Myocyte (in vitro differentiated cells): ENCODE results near the gene MYG1. TPM values are rescaled to one million over a fixed set of nuclear protein-coding genes. Genes with fewer than 3 reads are reported as not detected.
"Not testable (repeated sequence)": the region's sequence is repeated elsewhere in the genome, so short reads cannot be mapped to it uniquely, and the experiment has no call there.

Experiments used
- DNase-seq: peaks from one replicate; pipeline ENCODE4 v3.0.0-alpha.2; 2012; ENCODE audit warnings: low read depth
- total RNA-seq: library from RNA; depleted of rRNA; stranded (reverse); fragments of >200 nt; gene quantifications from 2 replicates; pipeline ENCODE4 v1.2.3, GENCODE V29; 2014

MYG1 gene
- total RNA-seq, 1 donor from 2014 or later, result 40.9 TPM

- no peak for DNase-seq
These were observed 19.5 kb upstream of the MYG1 start for GRCh38 chr12:53279888-53280498.

DNA sequence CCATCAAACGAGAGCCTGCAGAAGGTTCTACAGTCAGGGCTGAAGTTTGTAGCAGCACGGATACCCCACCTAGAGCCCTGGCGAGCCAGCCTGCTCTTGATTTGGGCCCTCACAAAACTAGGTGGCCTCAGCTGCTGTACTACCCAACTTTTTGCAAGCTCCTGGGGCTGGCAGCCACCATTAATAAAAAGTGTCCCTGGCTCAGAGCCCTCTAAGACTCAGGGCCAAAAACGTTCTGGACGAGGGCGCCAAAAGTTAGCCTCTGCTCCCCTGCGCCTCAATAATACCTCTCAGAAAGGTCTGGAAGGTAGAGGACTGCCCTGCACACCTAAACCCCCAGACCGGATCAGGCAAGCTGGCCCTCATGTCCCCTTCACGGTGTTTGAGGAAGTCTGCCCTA is 13.0 kb upstream of the MYG1 start:
- DNase-seq, result no peak

DNA sequence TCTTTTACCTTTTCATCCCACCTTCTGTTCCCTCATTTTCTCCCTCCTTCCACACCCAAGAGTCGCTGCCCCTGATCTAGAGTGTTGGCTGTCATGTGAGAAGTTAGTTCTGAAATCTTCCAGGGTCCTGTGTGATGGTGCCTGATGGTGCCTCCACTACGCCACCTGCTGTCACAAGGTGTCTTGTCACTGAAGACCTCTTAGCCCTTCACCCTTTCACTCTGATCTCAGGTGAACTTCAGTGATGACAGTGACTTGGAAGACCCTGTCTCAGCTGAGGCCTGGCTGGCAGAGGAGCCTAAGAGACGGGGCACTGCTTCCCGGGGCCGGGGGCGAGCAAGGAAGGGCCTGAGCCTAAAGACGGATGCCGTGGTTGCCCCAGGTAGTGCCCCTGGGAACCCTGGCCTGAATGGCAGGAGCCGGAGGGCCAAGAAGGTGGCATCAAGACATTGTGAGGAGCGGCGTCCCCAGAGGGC is 11.7 kb upstream of the MYG1 start:
- DNase-seq, result peak; percentile 71

DNA sequence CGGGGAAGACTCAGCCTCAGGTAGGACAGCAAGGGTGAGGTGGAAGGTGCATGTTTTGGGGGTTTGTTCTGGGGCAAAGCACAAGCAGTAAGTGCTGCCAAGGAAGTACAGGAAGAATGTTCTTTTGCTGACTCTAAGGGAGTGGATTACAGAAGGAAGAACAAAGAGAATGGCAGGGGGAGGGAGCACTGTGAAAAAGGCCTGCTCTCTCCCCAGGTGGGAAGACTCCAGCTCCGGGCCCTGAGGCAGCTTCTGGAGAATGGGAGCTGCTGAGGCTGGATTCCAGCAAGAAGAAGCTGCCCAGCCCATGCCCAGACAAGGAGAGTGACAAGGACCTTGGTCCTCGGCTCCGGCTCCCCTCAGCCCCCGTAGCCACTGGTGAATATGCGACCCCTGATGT is 11.2 kb upstream of the MYG1 start:
- no peak for DNase-seq

DNA sequence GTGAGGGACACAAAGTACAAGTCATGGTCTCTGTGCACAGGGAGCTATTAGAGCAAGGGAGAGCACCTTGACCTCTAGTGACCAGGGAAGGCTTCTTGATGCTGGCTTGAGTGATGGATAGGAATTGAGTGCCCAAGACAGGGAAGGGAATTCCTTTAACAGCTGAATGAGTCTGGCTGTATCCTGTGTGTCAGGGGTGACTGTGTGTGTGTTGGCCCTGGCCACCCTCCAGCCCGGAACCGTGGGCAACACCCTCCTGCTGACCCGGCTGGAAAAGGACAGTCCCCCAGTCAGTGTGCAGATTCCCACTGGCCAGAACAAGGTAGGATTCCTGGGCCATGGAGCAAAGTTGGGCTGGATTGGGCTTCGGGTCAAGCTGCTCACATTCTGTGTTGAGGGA is 9.6 kb upstream of the MYG1 start:
- peak; percentile 51 for DNase-seq

DNA sequence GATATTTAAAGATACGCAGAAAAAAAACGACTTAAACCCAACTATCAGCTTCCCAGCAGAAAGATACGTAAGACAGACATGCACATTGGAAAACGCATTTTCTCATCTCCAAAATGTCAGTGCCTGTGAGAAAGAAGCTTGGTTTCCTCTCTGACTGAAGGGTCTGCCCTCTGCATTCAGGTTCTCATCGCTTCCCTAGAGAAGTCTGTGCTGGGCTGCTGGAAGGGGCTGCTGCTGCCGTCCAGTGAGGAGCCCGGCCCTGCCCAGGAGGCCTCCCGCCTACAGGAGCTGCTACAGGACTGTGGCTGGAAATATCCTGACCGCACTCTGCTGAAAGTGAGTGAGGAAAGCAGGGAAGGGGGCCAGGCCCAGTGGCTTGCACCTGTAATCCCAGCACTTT is 8.8 kb upstream of the MYG1 start:
- peak; percentile 18 for DNase-seq

DNA sequence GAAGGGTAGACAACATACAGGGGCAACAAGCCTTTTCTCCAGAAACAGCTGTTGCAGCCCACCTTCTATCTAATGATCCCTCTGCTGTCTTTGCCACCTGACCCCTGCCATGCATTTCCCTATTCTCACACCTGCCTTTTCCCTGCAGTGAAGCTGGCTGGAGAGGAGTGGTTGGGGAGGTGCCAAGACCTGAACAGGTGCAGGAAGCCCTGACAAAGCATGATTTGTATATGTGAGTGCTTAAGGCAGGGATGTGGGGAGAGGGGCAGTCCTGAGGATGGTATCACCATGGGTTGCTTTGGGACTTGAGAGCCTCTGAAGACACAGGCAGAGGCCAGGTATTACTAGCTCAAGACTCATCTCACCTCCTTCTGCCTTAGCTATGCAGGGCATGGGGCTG is 7.1 kb upstream of the MYG1 start:
- peak; percentile 43 for DNase-seq

GRCh38 chr12:53295070-53295890 is 4.2 kb upstream of the MYG1 start, which contains the start of gene PFDN5:
PFDN5 (plus strand) TSS chr12:53295542; CDS start chr12:53295568, 26 bp downstream.
- DNase-seq, result peak; percentile 90

DNA sequence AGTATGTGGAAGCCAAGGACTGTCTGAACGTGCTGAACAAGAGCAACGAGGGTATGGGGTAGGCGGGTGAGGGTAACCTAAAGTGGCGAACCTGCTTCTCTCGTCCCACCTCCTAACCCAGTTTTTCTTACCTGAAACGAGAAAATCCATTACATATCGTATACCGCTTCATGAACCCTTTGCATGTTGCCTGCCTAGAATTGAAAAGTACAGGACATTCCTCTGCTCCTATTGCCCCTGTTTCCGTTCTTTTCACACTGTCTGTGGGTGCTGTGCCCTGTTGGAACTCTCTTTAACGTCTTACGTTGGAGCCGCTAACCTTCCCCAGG is 3.6 kb upstream of the MYG1 start:
- no peak for DNase-seq

DNA sequence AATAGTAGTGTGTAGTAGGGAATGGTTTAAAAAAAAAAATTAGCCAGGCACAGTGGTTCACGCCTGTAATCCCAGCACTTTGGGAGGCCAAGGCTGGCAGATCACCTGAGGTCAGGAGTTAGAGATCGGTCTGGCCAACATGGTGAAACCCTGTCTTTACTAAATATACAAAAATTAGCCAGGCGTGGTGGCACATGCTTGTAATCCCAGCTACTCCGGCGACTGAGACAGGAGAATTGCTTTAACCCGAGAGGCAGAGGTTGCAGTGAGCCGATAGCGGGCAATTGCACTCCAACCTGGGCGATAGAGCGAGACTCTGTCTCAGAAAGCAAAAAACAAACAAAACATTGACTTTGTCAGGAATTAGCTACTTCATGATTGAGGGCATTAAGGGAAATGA is 2.4 kb upstream of the MYG1 start:
- not testable (repeated sequence) for DNase-seq

GRCh38 chr12:53298164-53298563 is 1.3 kb upstream of the MYG1 start:
- DNase-seq, result no peak

DNA sequence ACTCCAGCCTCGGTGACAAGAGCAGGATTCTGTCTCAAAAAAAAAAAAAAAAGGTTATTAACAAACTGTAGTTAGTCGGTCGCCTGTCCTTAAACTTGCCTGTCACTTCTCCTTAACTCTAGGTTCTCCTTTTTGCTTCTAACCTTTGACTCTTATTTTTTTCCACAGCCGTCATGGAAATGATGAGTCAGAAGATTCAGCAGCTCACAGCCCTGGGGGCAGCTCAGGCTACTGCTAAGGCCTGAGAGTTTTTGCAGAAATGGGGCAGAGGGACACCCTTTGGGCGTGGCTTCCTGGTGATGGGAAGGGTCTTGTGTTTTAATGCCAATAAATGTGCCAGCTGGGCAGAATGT is 418 bp upstream of the MYG1 start:
- DNase-seq, result peak; percentile 59

- DNase-seq, result peak; percentile 22
These were observed 692 bp downstream of the MYG1 start for GRCh38 chr12:53300187-53300586.

DNA sequence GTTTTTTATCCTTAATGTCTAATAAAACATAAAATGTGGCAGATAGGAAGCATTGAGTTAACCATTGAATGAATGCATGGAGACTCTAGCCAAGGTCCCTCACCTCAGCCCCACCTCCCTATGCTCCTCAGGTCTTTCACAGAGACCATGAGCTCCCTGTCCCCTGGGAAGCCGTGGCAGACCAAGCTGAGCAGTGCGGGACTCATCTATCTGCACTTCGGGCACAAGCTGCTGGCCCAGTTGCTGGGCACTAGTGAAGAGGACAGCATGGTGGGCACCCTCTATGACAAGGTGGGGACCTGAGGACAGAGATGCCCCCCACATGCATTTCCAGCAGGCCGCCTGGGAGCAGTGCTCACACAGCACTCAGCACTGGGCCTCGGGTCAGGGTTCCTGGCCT is 3.4 kb downstream of the MYG1 start:
- DNase-seq, result no peak

DNA sequence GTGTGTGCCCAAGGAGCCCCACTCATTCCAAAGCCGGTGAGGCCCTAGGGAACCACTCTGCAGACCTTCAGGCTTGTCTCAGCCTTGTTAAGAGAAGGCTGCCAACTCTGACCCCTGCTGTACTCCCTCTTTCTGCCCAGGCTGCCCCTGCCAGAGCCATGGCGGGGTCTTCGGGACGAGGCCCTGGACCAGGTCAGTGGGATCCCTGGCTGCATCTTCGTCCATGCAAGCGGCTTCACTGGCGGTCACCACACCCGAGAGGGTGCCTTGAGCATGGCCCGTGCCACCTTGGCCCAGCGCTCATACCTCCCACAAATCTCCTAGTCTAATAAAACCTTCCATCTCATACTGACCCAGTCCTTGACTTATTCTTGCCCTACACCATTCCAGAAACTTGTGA is 7.3 kb downstream of the MYG1 start:
- no peak for DNase-seq

- DNase-seq, result no peak
These were observed 8.8 kb downstream of the MYG1 start for GRCh38 chr12:53308276-53308675.

DNA sequence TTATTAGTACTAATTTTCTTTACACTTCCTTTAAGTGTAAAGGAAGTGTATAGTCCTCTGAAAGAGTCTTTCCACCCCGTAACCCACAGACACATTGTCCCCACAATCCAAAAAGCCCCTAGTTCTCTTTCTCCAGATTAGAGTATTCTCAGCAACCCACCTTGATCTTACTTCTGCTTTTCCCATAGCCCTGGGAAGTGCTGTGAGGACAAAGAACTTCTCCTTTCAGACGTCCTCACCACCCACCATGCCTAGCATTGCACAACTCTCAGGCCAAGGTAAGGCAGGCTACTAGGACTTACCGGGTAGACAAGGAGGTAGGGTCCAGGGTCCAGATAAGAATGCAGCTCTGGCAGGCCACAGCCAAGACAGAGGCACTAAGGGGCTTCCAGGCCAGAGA is 14.5 kb downstream of the MYG1 start:
- DNase-seq, result no peak

DNA sequence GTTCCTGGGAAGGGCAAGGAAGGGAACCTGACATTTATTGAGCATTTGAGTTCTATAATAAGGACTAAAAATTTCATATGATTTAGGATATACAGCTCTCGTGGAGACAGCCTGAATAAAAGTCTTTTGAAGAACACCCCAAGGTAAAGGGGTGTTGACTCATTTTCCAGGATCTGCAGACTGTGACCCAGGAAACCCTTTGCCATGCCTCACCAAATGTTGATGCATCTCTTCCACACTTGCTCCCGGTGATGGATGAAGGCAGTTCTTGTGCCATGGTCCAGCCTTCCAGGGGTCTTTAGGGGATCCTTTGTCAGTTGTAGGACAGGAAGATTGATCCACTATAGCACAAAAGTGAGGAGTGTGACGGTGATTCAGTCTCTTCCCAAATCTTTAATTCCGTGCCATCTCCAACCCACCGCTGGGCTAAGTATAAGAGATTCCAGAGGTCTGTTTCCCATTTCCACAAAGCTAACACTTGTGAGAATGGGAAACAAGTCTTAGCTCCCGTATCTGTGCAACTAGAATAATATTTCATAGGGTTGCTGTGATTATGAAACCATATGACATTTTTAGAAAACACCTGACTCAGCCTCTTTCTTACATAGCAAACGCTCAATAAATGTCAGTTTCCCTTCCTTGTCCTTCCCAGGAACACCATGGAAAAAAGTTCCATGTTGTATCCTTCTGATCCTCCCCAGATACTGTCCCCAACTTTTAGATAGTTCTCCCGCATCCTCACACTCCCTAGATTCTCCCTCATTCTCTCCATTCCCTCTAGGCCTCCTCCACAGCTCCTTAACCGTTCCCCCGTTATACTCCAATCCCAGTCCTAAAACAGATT is 21.1 kb downstream of the MYG1 start:
- no peak for DNase-seq

DNA sequence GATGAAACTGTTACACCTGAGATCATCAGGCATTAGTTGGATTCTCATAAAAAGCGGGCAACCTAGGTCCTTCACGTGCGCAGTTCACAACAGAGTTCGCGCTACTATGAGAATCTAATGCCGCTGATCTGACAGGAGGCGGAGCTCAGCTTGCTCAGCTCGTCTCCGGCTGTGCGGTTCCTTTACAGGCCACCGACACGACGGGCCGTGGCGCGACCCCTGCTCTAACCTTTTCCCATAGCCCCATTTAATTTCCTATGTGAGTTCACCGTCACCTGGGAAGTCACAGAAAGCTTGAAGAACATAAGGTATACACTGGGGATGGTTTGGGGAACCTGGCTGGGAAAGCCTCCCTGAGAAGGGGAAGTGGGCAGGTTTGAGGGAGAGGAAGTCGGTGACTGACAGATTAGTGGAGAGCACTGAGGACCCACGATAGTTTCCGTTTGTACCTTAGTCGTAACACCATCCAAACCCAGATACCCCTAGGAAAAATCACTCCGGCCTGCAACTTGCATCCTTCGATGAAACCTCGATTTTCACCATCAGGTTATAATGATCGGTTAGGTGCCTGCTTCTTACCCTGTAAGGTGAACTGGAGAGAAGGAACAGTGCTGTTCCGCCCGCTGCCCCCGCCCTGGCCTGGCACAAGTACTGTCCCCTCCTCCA is 24.8 kb downstream of the MYG1 start:
- DNase-seq, result no peak

DNA sequence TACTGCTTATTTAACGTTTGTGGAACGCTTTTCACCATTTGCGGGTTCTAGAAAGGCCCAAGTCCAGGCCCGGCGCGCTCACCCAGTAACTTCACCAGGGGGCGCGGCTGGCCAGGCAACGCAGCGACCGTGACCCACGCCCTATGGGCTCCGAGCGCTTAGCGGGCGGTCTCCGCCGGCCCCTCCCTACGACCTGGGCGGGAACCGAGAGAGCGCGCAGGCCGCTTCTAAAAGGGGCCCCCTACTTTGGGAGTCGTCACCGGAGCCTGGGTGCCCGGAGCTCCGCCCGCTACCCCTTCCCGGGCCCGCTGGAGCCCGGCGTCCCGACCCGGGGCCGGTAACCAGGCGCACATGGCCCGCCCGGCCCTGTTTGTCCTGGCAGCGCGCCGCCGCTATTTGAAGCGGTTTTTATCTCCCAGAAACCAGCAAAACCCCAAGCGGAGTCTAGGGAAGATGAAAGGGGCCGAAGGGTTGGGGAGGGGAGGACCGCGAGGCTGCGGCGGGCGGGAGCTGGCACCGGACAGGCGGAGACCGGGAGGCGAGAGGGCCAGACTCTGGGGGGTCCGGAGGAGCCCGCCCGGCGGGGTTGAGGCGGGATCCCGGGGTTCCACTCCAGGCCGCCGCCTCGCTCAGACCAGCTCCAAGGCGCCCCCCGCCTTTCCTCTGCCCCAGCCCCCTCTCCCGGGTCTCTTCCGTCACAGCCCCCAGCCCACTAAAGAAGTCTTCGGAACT is 25.4 kb downstream of the MYG1 start:
- DNase-seq, result peak; percentile 92
